Limb (tissue), 2 donors: ENCODE results near the gene IMPG1.
A peak's percentile ranks its signal among the peaks of the same experiment; 100 is the strongest.

Source experiments
- DNase-seq, 2 donors: peaks; one replicate each; pipeline ENCODE4 v3.0.0-alpha.2; 2016; ENCODE audit errors: extremely low spot score in 2 of 2

Gene IMPG1

GRCh38 chr6:75893058-75893775, 179.2 kb downstream of the IMPG1 start:
- DNase-seq: peak in 1 of 2 donors; percentile 85

- no peak for DNase-seq
Measured at GRCh38 chr6:75892384-75892783, 180.1 kb downstream of the IMPG1 start.

GRCh38 chr6:75884822-75885221, 187.6 kb downstream of the IMPG1 start:
- DNase-seq: no peak

- DNase-seq: no peak
Measured at GRCh38 chr6:75882734-75883133, 189.7 kb downstream of the IMPG1 start.

- no peak for DNase-seq
Measured at GRCh38 chr6:75880305-75880704, 192.2 kb downstream of the IMPG1 start.

- DNase-seq: no peak
Measured at GRCh38 chr6:75876152-75876551, 196.3 kb downstream of the IMPG1 start.

- no peak for DNase-seq
Measured at GRCh38 chr6:75874224-75874623, 198.2 kb downstream of the IMPG1 start.
